K562 (cell line): Measurements from ENCODE around the gene ITSN1. TPM values are rescaled to one million over a fixed set of nuclear protein-coding genes. Genes with fewer than 3 reads are reported as not detected.

Experiments
- CTCF ChIP-seq, 3 experiments: IDR thresholded peaks in 2 of 3; conservative IDR thresholded peaks in 1 of 3; 2 replicates each; pipeline ENCODE4 v1.5.1; 2011 to 2012; ENCODE audit warnings: low read length in 3 of 3, mild to moderate bottlenecking in 3 of 3, control low read depth in 2 of 3, improper control_type of control experiment in 1 of 3, inconsistent platforms in 1 of 3, low read depth in 1 of 3, mixed read lengths in 1 of 3, moderate library complexity in 1 of 3; ENCODE audit not compliant: insufficient read depth in 2 of 3
- FOXJ2 ChIP-seq: fragments of 200-800 bp; sonication (Bioruptor generic); IDR thresholded peaks from 2 replicates; pipeline ENCODE4 v1.6.1; 2016; ENCODE audit warnings: missing genetic modification characterization, missing compliant biosample characterization
- KDM2B ChIP-seq: fragments of 250-450 bp; sonication (Bioruptor Pico); IDR thresholded peaks from 2 replicates; pipeline ENCODE4 v1.8.0; 2021; ENCODE audit warnings: mild to moderate bottlenecking, moderate library complexity
- L3MBTL2 ChIP-seq: fragments of 450-650 bp; IDR thresholded peaks from 2 replicates; pipeline ENCODE4 v1.6.1; 2016; ENCODE audit warnings: mild to moderate bottlenecking, moderate library complexity
- MITF ChIP-seq: IDR thresholded peaks from 2 replicates; pipeline ENCODE4 v1.6.1; 2014; ENCODE audit warnings: antibody characterized with exemption
- NR2C2 ChIP-seq, 2 experiments: fragments of 200-800 bp in 1 of 2; sonication (Bioruptor generic) in 1 of 2; sonication (generic) in 1 of 2; formaldehyde crosslinking in 1 of 2; IDR thresholded peaks; 2 replicates each; pipeline versions ENCODE4 v1.6.1 to v1.8.0; 2016 to 2022; ENCODE audit warnings: mild to moderate bottlenecking in 1 of 2, missing compliant biosample characterization in 1 of 2, missing genetic modification characterization in 1 of 2, missing genetic modification reagents in 1 of 2
- NR4A1 ChIP-seq, 2 experiments: fragments of 250-450 bp in 1 of 2; fragments of 450-650 bp in 1 of 2; sonication (Bioruptor Pico) in 1 of 2; IDR thresholded peaks; 2 replicates each; pipeline versions ENCODE4 v1.4.0 to v1.6.1; 2016 to 2020; ENCODE audit warnings: mild to moderate bottlenecking in 2 of 2, missing compliant biosample characterization in 1 of 2, missing genetic modification characterization in 1 of 2, moderate library complexity in 1 of 2
- POLR2A ChIP-seq: fragments of 450-650 bp; conservative IDR thresholded peaks from 2 replicates; pipeline ENCODE4 v1.6.1; 2016
- POLR2AphosphoS2 ChIP-seq: IDR thresholded peaks from 2 replicates; pipeline ENCODE4 v1.6.1; 2012; ENCODE audit warnings: low read length, improper control_type of control experiment
- ZNF140 ChIP-seq: fragments of 250-450 bp; sonication (Bioruptor Pico); IDR thresholded peaks from 2 replicates; pipeline ENCODE4 v1.8.0; 2021; ENCODE audit warnings: moderate library complexity, mild to moderate bottlenecking, inconsistent platforms
- ZNF224 ChIP-seq: sonication (generic); formaldehyde crosslinking; IDR thresholded peaks from 2 replicates; pipeline ENCODE4 v1.8.0; 2022; ENCODE audit warnings: mild to moderate bottlenecking, missing genetic modification reagents
- ZNF507 ChIP-seq: conservative IDR thresholded peaks from 2 replicates; pipeline ENCODE4 v1.6.1; 2017; ENCODE audit warnings: missing genetic modification characterization, missing compliant biosample characterization
- ZNF696 ChIP-seq: fragments of 250-450 bp; sonication (Bioruptor Pico); conservative IDR thresholded peaks from 2 replicates; pipeline ENCODE4 v1.4.0; 2020; ENCODE audit warnings: mild to moderate bottlenecking, moderate library complexity
- polyA plus RNA-seq, 8 experiments: library from polyadenylated mRNA; depleted of rRNA in 4 of 8; stranded (reverse) in 5 of 8; unstranded in 3 of 8; fragments of >200 nt; fragmentation: Nextera tagmentation in 2 of 8; fragmentation: Illumina TruSeq in 1 of 8; extraction: Ambion mirVana in 2 of 8; extraction: Trizol in 1 of 8; gene quantifications; 2 replicates each; pipeline versions ENCODE4 v1.2.1 to v1.2.3, GENCODE V29; 2011 to 2014; ENCODE audit warnings: inconsistent platforms in 1 of 8, missing spikeins in 1 of 8
- total RNA-seq, 7 experiments: library from RNA; depleted of rRNA in 6 of 7; stranded (reverse); fragments of >200 nt in 6 of 7; fragmentation: Illumina TruSeq in 2 of 7; extraction: Trizol in 2 of 7; gene quantifications; 2 replicates each; pipeline versions ENCODE4 v1.2.1 to v1.2.3, GENCODE V29; 2011 to 2021; ENCODE audit warnings: low replicate concordance in 1 of 7
- TF ChIP-seq, protein P1 (sequence below): fragments of 250-450 bp; sonication (Bioruptor Pico); IDR thresholded peaks from 2 replicates; pipeline ENCODE4 v1.8.0; 2022; ENCODE audit warnings: inconsistent platforms
- TF ChIP-seq, protein P2 (sequence below), 2 experiments: IDR thresholded peaks; 2 replicates each; pipeline ENCODE4 v1.6.1; 2011; ENCODE audit warnings: borderline replicate concordance in 1 of 2, control low read depth in 1 of 2, low read depth in 1 of 2, low read length in 1 of 2, mild to moderate bottlenecking in 1 of 2, mixed read lengths in 1 of 2, moderate library complexity in 1 of 2; ENCODE audit not compliant: insufficient read depth in 1 of 2, insufficient read length in 1 of 2, poor library complexity in 1 of 2, severe bottlenecking in 1 of 2; ENCODE audit errors: extremely low read depth in 1 of 2
- TF ChIP-seq, protein P3 (sequence below): fragments of 150-350 bp; IDR thresholded peaks from 2 replicates; pipeline ENCODE4 v1.6.1; 2014; ENCODE audit warnings: low read depth, mild to moderate bottlenecking, low read length, borderline replicate concordance

ITSN1 gene
- total and polyA plus RNA-seq, 9 of the 15 experiments (the other 6 are each of a cell fraction or from before 2014, with no cell fraction given) = 1.1 to 12.6 (median 4.8) TPM

DNA sequence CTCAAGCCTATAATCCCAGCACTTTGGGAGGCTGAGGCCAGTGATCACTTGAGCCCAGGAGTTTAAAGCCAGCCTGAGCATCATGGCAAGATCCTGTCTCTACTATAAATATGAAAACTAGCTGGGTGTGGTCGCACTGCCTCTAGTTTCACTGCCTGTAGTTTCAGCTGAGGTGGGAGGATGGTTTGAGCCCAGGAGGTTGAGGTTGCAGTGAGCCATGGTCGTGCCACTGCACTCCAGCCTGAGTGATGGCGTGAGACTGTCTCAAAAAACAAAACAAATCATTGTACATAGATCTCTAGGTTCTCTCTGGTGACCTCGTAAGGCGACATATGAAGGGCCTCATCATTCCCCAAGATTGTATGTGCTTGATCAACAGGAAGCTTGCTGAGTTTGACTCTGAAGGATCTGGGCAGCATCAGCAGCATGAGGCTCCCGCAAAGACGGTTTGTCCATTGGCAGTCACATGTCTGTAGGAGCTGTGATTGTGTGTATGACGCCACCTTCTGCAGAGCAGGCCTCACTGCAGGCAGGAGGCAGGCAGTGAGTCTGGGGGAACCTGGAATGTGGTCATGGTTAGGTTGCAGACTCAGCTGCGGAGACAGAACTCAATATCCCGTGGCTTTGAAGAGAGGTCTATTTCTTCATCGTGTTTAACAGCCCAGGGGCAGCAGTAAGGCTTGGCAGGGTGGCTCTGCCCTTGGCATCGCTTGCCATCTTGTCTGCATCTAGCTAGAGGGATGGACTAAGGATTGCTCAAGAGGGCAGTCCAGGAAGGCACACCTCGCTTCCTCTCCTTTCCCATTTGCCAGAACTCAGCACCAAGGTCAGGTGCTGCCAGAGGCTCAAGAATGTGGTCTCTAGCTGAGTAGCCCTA is 259.3 kb downstream of the ITSN1 start (continued):
- TF ChIP-seq, protein P1, sequence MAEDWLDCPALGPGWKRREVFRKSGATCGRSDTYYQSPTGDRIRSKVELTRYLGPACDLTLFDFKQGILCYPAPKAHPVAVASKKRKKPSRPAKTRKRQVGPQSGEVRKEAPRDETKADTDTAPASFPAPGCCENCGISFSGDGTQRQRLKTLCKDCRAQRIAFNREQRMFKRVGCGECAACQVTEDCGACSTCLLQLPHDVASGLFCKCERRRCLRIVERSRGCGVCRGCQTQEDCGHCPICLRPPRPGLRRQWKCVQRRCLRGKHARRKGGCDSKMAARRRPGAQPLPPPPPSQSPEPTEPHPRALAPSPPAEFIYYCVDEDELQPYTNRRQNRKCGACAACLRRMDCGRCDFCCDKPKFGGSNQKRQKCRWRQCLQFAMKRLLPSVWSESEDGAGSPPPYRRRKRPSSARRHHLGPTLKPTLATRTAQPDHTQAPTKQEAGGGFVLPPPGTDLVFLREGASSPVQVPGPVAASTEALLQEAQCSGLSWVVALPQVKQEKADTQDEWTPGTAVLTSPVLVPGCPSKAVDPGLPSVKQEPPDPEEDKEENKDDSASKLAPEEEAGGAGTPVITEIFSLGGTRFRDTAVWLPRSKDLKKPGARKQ (CRISPR knock-in tag) = no peak
- no peak for TF ChIP-seq FOXJ2 (tag)
- peak; percentile 90 for TF ChIP-seq MITF
- TF ChIP-seq POLR2AphosphoS2 = peak; percentile 15; the same call in 1 of the 2 replicates
- TF ChIP-seq ZNF224 (CRISPR knock-in tag) = no peak
- TF ChIP-seq NR2C2 (CRISPR knock-in tag; IDR thresholded peaks at IDR 0.05) = no peak
- no peak for TF ChIP-seq NR2C2 (tag; IDR thresholded peaks at IDR 0.05)
- TF ChIP-seq POLR2A = peak; percentile 50; the same call in 1 of the 2 replicates
- TF ChIP-seq L3MBTL2 = peak; percentile 66; the same call in 1 of the 2 replicates
- TF ChIP-seq ZNF140 (CRISPR knock-in tag) = no peak
- no peak for TF ChIP-seq ZNF507 (tag)
- no peak for TF ChIP-seq NR4A1 (CRISPR knock-in tag; IDR thresholded peaks at IDR 0.05)
- TF ChIP-seq NR4A1 (tag; IDR thresholded peaks at IDR 0.05) = no peak
- peak; percentile 61 to 78 (median 65) for TF ChIP-seq CTCF (IDR thresholded peaks at IDR 0.05 in 2 of 3, conservative IDR thresholded peaks at IDR 0.05 in 1 of 3; ENCODE audit: insufficient read depth in 2 of 3, low read depth in 1 of 3, low read length in 3 of 3)
- TF ChIP-seq KDM2B = no peak
- TF ChIP-seq, protein P2, sequence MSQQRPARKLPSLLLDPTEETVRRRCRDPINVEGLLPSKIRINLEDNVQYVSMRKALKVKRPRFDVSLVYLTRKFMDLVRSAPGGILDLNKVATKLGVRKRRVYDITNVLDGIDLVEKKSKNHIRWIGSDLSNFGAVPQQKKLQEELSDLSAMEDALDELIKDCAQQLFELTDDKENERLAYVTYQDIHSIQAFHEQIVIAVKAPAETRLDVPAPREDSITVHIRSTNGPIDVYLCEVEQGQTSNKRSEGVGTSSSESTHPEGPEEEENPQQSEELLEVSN (IDR thresholded peaks at IDR 0.05; ENCODE audit: borderline replicate concordance in 1 of 2, extremely low read depth in 1 of 2, insufficient read depth in 1 of 2, insufficient read length in 1 of 2, low read depth in 1 of 2, low read length in 1 of 2, poor library complexity in 1 of 2, severe bottlenecking in 1 of 2) = peak in 1 of 2 experiments; percentile 74
- TF ChIP-seq ZNF696 (CRISPR knock-in tag) = no peak
- TF ChIP-seq, protein P3, sequence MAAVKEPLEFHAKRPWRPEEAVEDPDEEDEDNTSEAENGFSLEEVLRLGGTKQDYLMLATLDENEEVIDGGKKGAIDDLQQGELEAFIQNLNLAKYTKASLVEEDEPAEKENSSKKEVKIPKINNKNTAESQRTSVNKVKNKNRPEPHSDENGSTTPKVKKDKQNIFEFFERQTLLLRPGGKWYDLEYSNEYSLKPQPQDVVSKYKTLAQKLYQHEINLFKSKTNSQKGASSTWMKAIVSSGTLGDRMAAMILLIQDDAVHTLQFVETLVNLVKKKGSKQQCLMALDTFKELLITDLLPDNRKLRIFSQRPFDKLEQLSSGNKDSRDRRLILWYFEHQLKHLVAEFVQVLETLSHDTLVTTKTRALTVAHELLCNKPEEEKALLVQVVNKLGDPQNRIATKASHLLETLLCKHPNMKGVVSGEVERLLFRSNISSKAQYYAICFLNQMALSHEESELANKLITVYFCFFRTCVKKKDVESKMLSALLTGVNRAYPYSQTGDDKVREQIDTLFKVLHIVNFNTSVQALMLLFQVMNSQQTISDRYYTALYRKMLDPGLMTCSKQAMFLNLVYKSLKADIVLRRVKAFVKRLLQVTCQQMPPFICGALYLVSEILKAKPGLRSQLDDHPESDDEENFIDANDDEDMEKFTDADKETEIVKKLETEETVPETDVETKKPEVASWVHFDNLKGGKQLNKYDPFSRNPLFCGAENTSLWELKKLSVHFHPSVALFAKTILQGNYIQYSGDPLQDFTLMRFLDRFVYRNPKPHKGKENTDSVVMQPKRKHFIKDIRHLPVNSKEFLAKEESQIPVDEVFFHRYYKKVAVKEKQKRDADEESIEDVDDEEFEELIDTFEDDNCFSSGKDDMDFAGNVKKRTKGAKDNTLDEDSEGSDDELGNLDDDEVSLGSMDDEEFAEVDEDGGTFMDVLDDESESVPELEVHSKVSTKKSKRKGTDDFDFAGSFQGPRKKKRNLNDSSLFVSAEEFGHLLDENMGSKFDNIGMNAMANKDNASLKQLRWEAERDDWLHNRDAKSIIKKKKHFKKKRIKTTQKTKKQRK = no peak
